Lower leg skin (tissue), 3 donors: Measurements from ENCODE around the gene ZEB1.

Experiments
- POLR2A ChIP-seq, 2 donors: fragments of 450-650 bp; IDR thresholded peaks; one replicate each; pipeline ENCODE4 v1.6.1; 2016 to 2017; ENCODE audit warnings: antibody characterized with exemption in 2 of 2, mild to moderate bottlenecking in 1 of 2, moderate library complexity in 1 of 2
- TF ChIP-seq, protein P1 (sequence below), 3 donors: fragments of 450-650 bp; IDR thresholded peaks; one replicate each; pipeline ENCODE4 v1.5.1; 2016; ENCODE audit warnings: antibody characterized with exemption in 3 of 3, mild to moderate bottlenecking in 3 of 3, moderate library complexity in 2 of 3

DNA sequence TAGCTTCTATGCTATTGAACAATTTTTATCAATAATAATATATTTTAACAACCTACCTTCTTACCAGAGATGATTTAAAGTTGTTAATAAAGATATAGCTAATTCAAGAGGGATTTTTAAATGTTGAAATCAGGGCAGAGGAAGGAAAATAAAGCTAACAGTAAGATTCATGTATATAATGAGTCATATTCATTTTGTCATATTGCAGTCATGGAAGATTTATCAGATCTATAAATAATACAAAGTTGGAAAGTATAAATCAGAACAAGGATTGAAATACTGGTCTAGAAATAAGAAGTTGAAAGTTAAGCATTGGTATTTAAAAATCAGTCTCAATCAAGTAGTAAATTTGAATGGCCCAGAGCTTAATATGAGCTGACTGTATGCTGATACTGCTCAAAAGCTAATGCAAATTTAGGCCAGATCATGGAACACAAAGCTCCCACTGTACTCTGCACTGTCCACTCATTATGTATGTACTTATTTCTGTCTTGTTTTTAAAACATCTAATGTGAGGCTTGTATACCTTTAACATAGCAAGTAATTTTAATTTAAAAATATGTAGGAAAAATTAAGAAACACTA is 196.9 kb downstream of the ZEB1 start:
- TF ChIP-seq POLR2A (IDR thresholded peaks at IDR 0.05) = no peak
- TF ChIP-seq, protein P1, sequence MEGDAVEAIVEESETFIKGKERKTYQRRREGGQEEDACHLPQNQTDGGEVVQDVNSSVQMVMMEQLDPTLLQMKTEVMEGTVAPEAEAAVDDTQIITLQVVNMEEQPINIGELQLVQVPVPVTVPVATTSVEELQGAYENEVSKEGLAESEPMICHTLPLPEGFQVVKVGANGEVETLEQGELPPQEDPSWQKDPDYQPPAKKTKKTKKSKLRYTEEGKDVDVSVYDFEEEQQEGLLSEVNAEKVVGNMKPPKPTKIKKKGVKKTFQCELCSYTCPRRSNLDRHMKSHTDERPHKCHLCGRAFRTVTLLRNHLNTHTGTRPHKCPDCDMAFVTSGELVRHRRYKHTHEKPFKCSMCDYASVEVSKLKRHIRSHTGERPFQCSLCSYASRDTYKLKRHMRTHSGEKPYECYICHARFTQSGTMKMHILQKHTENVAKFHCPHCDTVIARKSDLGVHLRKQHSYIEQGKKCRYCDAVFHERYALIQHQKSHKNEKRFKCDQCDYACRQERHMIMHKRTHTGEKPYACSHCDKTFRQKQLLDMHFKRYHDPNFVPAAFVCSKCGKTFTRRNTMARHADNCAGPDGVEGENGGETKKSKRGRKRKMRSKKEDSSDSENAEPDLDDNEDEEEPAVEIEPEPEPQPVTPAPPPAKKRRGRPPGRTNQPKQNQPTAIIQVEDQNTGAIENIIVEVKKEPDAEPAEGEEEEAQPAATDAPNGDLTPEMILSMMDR (IDR thresholded peaks at IDR 0.05) = no peak
